ENCODE measurements around the gene ATP4B. TPM values are rescaled to one million over a fixed set of nuclear protein-coding genes. Genes with fewer than 3 reads are reported as not detected.

Gene ATP4B
- total RNA-seq, 6 experiments from 2014 or later: not detected

DNA sequence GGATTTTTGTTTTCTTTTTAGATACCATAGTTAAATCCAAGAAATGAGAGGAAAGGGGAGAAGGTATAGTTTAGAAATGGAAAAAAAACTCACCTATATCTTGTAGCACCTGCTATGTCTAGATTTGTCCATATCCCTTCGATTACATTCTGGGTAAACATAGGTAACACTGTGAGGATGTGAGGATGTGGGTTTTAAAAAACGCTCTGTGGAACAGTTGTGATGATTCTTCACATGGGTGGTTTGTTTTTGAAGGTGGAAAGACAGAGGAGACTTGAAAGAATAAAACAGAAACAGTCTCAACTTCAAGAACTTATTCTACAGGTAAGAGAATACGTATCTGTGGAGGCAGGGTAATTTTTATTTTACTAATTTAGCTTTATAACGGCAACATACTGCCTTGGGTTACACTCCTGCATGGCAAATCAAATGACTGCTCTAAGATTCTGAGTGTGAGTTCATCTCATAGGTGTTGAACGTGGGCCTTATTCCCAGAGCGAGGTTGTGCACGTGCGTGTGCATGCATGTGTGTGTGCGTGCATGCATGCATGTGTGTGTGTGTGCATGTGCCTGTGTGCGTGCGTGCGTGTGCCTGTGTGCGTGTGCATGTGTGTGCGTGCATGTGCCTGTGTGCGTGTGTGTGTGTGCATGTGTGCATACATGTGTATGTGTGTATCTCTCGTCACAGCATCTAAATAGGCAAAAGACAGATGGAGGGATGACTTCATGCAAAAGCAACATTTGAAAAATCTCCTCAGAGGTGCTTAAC is 23.5 kb downstream of the ATP4B start:
- peaks cover 0 to 52% (median 14%) of the 10 kb centered on the region in 4 donors for H3K36me3 ChIP-seq
- ATAC-seq (no peak), DNase-seq (peak in 2 of 3 donors; percentile 4 to 16)
- TF ChIP-seq, protein P1, sequence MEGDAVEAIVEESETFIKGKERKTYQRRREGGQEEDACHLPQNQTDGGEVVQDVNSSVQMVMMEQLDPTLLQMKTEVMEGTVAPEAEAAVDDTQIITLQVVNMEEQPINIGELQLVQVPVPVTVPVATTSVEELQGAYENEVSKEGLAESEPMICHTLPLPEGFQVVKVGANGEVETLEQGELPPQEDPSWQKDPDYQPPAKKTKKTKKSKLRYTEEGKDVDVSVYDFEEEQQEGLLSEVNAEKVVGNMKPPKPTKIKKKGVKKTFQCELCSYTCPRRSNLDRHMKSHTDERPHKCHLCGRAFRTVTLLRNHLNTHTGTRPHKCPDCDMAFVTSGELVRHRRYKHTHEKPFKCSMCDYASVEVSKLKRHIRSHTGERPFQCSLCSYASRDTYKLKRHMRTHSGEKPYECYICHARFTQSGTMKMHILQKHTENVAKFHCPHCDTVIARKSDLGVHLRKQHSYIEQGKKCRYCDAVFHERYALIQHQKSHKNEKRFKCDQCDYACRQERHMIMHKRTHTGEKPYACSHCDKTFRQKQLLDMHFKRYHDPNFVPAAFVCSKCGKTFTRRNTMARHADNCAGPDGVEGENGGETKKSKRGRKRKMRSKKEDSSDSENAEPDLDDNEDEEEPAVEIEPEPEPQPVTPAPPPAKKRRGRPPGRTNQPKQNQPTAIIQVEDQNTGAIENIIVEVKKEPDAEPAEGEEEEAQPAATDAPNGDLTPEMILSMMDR (IDR thresholded peaks at IDR 0.05): no peak
- no peak for TF ChIP-seq POLR2A (IDR thresholded peaks at IDR 0.05)
- H3K4me3 ChIP-seq: no peak overlapping the region
- intact Hi-C loops (cut with DNase I): no loop called here
- no peaks in the 10 kb centered on the region for H3K27me3 ChIP-seq
- H3K4me1 ChIP-seq: no peaks in the 10 kb centered on the region
- WGBS (ENCODE audit: insufficient coverage, low coverage, low lambda C conversion rate, missing lambda C conversion rate): 86% methylated on average over 14 of the region's 16 CpGs
- no peaks in the 10 kb centered on the region for H3K9me3 ChIP-seq
- H3K27ac ChIP-seq: no peak overlapping the region

DNA sequence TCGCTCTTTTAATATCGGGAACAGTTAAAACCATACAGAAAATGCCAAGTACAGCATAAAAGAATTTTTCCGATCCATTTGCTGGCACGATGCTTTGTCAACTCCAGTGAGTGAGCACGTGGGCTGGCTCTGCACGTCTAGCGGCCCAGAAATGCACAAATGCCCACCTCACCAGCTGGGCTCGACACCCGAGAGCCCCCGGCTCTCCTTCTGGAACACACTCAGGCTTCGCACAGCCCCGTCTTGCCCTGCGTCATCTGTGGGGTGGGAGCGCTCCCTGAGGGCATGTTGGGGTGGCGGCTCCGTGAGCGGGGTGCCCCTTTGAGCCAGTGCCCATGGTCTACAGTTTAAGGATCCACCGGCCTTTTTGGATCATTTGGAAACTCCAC is 24.5 kb downstream of the ATP4B start:
- TF ChIP-seq POLR2A (IDR thresholded peaks at IDR 0.05): no peak
- TF ChIP-seq, protein P1 (IDR thresholded peaks at IDR 0.05): no peak
- over 99% methylated on average over 15 of the region's 18 CpGs for WGBS (ENCODE audit: insufficient coverage, low coverage, low lambda C conversion rate, missing lambda C conversion rate)
- ATAC-seq (no peak), DNase-seq (peak in 2 of 3 donors; percentile 10 to 44)
- Histone ChIP-seq H3K36me3 (peaks cover 0 to 52% (median 14%) of the 10 kb centered on the region in 4 donors), H3K27ac (no peak overlapping the region), H3K9me3 (no peaks in the 10 kb centered on the region), H3K4me1 (no peaks in the 10 kb centered on the region), H3K27me3 (no peaks in the 10 kb centered on the region), H3K4me3 (no peak overlapping the region)
- intact Hi-C loops (cut with DNase I): no loop called here

DNA sequence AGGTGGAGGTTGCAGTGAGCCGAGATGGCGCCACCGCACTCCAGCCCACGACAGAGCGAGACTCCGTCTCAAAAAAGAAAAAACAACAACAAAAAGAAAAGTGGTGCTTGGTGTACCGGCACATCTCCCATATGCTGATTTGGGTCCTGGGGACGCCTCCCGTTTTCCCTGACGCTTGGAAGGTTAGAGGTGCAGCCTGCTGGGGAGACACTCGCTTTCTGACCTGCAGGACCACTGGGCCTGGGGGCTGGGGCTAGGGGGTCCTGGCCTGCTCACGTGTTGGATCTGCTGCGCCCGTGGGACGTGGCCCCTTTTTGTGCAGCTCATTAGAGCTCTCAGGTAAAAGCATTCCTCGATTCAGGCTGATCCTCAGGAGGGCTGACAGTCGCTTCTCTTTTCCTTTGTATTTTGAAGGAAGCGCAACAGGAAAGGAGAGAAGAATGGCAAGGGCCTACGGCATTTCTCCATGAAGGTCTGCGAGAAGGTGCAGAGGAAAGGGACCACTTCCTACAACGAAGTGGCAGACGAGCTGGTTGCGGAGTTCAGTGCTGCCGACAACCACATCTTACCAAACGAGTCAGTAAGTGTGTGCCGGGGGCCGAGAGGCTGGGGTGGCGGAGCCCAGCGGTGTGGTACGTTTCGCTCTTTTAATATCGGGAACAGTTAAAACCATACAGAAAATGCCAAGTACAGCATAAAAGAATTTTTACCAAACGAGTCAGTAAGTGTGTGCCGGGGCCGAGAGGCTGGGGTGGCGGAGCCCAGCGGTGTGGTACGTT is 25.1 kb downstream of the ATP4B start:
- no peak for TF ChIP-seq POLR2A (IDR thresholded peaks at IDR 0.05)
- TF ChIP-seq, protein P1 (IDR thresholded peaks at IDR 0.05): no peak
- DNase-seq (peak in 2 of 3 donors; percentile 7 to 26), ATAC-seq (no peak)
- 98% methylated on average over 22 of the region's 38 CpGs for WGBS (ENCODE audit: insufficient coverage, low coverage, low lambda C conversion rate, missing lambda C conversion rate)
- Histone ChIP-seq H3K27ac (no peak overlapping the region), H3K36me3 (peaks cover 0 to 46% (median 14%) of the 10 kb centered on the region in 4 donors), H3K9me3 (no peaks in the 10 kb centered on the region), H3K27me3 (no peaks in the 10 kb centered on the region), H3K4me1 (no peaks in the 10 kb centered on the region), H3K4me3 (no peak overlapping the region)
- intact Hi-C loops (cut with DNase I): no loop called here

DNA sequence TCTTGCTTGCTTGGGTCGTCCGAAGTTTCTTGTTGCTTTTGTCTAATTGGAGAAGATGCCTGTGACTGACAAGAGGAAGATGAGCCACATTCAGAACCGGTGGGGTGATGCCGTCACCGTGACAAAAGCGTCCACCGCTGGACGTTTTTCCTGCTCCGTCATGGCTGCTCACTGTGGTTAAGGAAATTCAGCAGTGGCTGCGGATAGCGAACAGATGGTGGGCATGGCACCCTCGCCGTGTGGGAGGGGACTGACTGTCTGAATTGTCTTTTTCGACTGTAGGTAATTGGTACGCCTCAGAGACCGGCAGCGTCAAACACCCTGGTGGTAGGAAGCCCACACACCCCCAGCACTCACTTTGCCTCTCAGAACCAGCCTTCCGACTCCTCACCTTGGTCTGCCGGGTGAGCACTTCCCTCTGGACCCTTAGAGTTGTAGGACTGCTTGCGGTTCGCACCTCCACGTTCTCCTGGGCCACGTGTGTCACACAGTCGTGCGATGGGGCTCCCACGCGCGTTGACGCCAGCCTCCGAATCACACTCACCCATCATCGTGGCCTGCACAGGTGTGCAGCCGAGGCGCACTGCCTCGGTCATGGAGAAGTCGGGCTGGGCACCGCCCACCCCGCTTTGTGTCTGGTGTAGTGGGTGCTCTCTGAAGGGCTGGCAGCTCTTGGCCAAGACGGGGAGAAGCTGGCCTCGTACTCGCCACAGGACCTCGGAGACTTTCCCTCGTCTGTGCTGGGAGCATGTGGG is 26.5 kb downstream of the ATP4B start:
- Histone ChIP-seq H3K36me3 (peaks cover 0 to 35% (median 4%) of the 10 kb centered on the region in 4 donors), H3K9me3 (no peaks in the 10 kb centered on the region), H3K27me3 (no peaks in the 10 kb centered on the region), H3K4me3 (no peak overlapping the region), H3K4me1 (no peaks in the 10 kb centered on the region), H3K27ac (no peak overlapping the region)
- no peak for TF ChIP-seq POLR2A (IDR thresholded peaks at IDR 0.05)
- TF ChIP-seq, protein P1 (IDR thresholded peaks at IDR 0.05): no peak
- 87% methylated on average over 11 of the region's 42 CpGs for WGBS (ENCODE audit: insufficient coverage, low coverage, low lambda C conversion rate, missing lambda C conversion rate)
- ATAC-seq (no peak), DNase-seq (peak in 2 of 3 donors; percentile 8 to 35)
- intact Hi-C loops (cut with DNase I): no loop called here
